ENCODE data around the gene TMTC1.

Gene TMTC1

DNA sequence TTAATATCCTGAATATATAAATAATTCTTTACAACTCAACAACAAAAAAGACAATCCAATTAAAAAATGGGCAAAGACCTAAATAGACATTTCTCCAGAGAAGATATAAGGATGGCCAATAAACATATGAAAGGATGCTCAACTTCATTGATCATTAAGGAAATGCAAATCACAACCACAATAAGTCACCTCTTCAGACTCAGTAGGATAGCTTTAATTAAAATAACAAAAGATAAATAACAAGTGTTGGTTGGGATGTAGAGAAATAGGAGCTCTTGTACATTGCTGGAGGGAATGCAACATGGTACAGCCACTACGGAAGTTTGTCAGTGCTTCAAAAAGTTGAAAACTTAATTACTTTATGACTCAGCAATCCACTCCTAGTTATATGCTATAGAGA is 156.5 kb downstream of the TMTC1 start:
- no peak for DNase-seq (ENCODE audit: low read depth, low spot score)
- WGBS (ENCODE audit: insufficient coverage, insufficient read length): no CpG with 5 or more reads among the region's 1 CpG
- Histone ChIP-seq H3K9me3 (ENCODE audit: control insufficient read depth, insufficient read depth, low read length) (no peaks in the 10 kb centered on the region), H3K4me3 (ENCODE audit: low read length) (no peak overlapping the region), H3K4me1 (ENCODE audit: control insufficient read depth, insufficient read depth, low read length) (no peaks in the 10 kb centered on the region), H3K27ac (ENCODE audit: low read length) (no peak overlapping the region), H3K27me3 (ENCODE audit: control insufficient read depth, insufficient read depth, low read length) (no peaks in the 10 kb centered on the region), H3K36me3 (ENCODE audit: control insufficient read depth, insufficient read depth, low read length) (no peaks in the 10 kb centered on the region)

DNA sequence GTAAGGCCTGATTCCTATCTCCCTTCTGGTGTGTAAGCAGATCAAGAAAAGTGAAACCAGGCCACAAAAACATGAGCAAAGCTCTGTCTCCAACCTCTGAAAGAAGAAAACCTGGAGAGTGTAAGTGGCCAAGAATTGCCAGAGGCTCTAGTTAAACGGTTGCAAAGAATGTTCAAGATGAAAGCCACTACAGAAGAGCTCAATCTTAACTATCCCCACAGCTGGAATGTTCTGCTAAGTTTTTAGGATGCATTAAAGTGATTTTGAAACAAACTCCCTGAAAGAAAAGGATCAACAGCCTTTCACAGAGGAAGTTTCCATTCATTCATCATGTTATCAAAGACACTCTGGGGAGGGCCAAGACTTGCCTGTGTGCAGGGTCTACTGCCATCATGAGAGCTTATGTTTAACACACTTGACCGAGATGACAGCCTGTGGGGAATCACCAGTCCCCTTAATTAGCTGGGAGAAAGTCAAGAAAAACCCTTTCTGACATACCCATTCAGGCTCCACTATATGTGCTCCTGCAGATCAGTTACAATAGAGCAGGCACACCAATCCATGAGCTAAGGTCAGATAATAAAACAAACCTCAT is 158.3 kb downstream of the TMTC1 start:
- WGBS (ENCODE audit: insufficient coverage, insufficient read length): no CpG with 5 or more reads among the region's 2 CpGs

DNA sequence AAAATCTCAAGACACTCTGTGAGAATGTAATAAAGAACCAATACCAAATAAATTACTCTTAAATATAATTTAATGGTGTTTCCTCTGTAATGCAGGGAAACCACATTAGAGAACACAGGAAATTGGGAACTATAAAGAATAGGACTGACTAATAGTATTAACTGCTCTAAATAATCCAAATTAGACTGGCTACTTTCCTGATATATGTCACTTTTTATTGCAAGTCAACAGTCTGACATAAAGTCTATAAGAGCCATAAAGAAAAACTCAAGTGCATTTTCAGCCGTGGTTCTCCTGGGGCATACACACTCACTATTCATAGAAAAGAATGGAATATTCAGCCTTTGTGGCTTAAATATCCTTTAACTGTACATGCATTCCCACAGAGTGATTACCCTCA is 161.5 kb downstream of the TMTC1 start:
- H3K4me1 ChIP-seq (ENCODE audit: control insufficient read depth, insufficient read depth, low read length): no peaks in the 10 kb centered on the region
- no peaks in the 10 kb centered on the region for H3K9me3 ChIP-seq (ENCODE audit: control insufficient read depth, insufficient read depth, low read length)
- no peaks in the 10 kb centered on the region for H3K27me3 ChIP-seq (ENCODE audit: control insufficient read depth, insufficient read depth, low read length)
- H3K4me3 ChIP-seq (ENCODE audit: low read length): no peak overlapping the region
- no peaks in the 10 kb centered on the region for H3K36me3 ChIP-seq (ENCODE audit: control insufficient read depth, insufficient read depth, low read length)
- DNase-seq (ENCODE audit: low read depth, low spot score): no peak
- H3K27ac ChIP-seq (ENCODE audit: low read length): no peak overlapping the region
- no CpG with 5 or more reads among the region's 1 CpG for WGBS (ENCODE audit: insufficient coverage, insufficient read length)

More for the DNA sequence above, 158.3 kb downstream of the TMTC1 start:
- H3K9me3 ChIP-seq (ENCODE audit: control insufficient read depth, insufficient read depth, low read length): no peaks in the 10 kb centered on the region
- DNase-seq (ENCODE audit: low read depth, low spot score): no peak
- no peaks in the 10 kb centered on the region for H3K27me3 ChIP-seq (ENCODE audit: control insufficient read depth, insufficient read depth, low read length)
- no peak overlapping the region for H3K4me3 ChIP-seq (ENCODE audit: low read length)
- H3K4me1 ChIP-seq (ENCODE audit: control insufficient read depth, insufficient read depth, low read length): no peaks in the 10 kb centered on the region
- no peaks in the 10 kb centered on the region for H3K36me3 ChIP-seq (ENCODE audit: control insufficient read depth, insufficient read depth, low read length)
- no peak overlapping the region for H3K27ac ChIP-seq (ENCODE audit: low read length)

DNA sequence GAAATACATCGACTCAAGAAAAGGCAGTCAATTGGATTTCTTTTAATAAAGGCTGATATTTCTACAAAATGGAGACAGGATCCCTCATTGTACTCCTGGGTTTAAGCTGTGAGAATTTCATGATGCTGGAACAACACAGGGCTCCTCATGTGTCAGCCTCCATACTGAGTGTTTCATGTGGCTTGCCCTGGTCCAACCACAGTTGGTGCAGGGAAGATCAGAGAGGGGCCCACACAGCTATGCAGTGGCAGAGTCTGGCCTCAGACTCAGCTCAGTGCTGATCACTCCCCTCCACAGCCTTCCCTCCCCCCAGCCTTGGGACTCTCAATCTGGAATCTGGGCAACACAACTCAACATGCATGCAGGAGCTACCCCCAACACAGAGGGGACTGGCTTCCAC is 163.7 kb downstream of the TMTC1 start:
- no peaks in the 10 kb centered on the region for H3K9me3 ChIP-seq (ENCODE audit: control insufficient read depth, insufficient read depth, low read length)
- DNase-seq (ENCODE audit: low read depth, low spot score): no peak
- WGBS (ENCODE audit: insufficient coverage, insufficient read length): no CpG with 5 or more reads among the region's 1 CpG

DNA sequence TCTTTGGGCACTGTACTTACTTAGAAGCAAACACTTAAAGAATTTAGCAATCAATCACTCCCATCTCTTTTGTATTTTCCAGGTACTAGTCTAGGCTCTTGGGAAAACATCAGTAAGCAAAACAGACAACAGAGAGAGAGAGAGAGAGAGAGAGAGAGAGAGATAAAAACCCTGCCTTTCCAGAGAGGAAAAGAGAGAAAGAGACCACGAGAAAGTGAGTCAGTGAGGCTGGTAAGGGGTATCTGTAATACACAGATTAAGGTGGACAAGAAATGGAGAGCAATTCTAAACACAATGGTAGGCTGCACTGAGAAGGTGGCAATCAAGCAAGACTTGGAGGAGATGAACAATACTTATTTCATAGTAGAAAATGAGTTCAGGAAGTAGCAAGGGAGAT is 166.3 kb downstream of the TMTC1 start:
- DNase-seq (ENCODE audit: low read depth, low spot score): no peak
- no peaks in the 10 kb centered on the region for H3K9me3 ChIP-seq (ENCODE audit: control insufficient read depth, insufficient read depth, low read length)
- H3K4me3 ChIP-seq (ENCODE audit: low read length): no peak overlapping the region
- no peak overlapping the region for H3K27ac ChIP-seq (ENCODE audit: low read length)
- no CpG with 5 or more reads among the region's 1 CpG for WGBS (ENCODE audit: insufficient coverage, insufficient read length)
- H3K4me1 ChIP-seq (ENCODE audit: control insufficient read depth, insufficient read depth, low read length): no peaks in the 10 kb centered on the region
- H3K27me3 ChIP-seq (ENCODE audit: control insufficient read depth, insufficient read depth, low read length): no peaks in the 10 kb centered on the region
- no peaks in the 10 kb centered on the region for H3K36me3 ChIP-seq (ENCODE audit: control insufficient read depth, insufficient read depth, low read length)

More for the DNA sequence above, 163.7 kb downstream of the TMTC1 start:
- no peak overlapping the region for H3K4me3 ChIP-seq (ENCODE audit: low read length)
- no peaks in the 10 kb centered on the region for H3K27me3 ChIP-seq (ENCODE audit: control insufficient read depth, insufficient read depth, low read length)
- H3K4me1 ChIP-seq (ENCODE audit: control insufficient read depth, insufficient read depth, low read length): no peaks in the 10 kb centered on the region
- no peak overlapping the region for H3K27ac ChIP-seq (ENCODE audit: low read length)
- H3K36me3 ChIP-seq (ENCODE audit: control insufficient read depth, insufficient read depth, low read length): no peaks in the 10 kb centered on the region

DNA sequence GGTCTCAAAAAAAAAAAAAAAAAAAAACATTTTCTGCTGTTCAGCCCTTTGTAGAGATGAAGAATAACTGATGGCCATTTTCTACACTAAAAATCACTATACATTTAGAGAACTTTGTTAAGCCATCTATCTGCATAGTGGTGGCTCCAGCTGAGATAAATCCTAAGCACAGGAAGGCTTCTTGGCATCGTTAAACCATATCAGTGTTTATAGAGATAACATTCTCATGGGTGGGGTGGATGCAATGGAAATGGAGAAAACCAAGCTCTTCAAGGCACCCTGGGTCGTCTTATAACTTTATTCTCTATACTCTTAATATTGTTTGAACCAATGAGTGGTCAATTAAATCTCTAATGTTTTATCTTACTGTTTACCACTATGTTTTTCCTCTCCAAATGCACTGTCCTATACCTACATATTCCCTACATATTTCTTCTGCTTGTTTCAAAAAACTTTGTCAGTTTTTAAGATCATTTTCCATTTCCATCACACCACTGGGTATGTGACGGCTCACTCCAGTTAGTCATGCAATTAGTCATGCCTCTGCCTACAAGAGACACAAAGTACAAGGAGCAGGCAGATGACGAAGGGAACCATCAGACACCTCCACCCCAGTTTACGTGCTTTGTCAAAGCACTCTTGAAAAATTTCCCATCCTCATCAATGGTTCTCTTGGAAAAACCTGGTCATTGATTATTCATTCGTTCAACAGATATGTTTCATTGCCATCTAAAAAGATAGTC is 166.9 kb downstream of the TMTC1 start:
- Histone ChIP-seq H3K27me3 (ENCODE audit: control insufficient read depth, insufficient read depth, low read length) (no peaks in the 10 kb centered on the region), H3K36me3 (ENCODE audit: control insufficient read depth, insufficient read depth, low read length) (no peaks in the 10 kb centered on the region), H3K9me3 (ENCODE audit: control insufficient read depth, insufficient read depth, low read length) (no peaks in the 10 kb centered on the region), H3K4me1 (ENCODE audit: control insufficient read depth, insufficient read depth, low read length) (no peaks in the 10 kb centered on the region), H3K4me3 (ENCODE audit: low read length) (no peak overlapping the region), H3K27ac (ENCODE audit: low read length) (no peak overlapping the region)
- no CpG with 5 or more reads among the region's 6 CpGs for WGBS (ENCODE audit: insufficient coverage, insufficient read length)
- no peak for DNase-seq (ENCODE audit: low read depth, low spot score)

DNA sequence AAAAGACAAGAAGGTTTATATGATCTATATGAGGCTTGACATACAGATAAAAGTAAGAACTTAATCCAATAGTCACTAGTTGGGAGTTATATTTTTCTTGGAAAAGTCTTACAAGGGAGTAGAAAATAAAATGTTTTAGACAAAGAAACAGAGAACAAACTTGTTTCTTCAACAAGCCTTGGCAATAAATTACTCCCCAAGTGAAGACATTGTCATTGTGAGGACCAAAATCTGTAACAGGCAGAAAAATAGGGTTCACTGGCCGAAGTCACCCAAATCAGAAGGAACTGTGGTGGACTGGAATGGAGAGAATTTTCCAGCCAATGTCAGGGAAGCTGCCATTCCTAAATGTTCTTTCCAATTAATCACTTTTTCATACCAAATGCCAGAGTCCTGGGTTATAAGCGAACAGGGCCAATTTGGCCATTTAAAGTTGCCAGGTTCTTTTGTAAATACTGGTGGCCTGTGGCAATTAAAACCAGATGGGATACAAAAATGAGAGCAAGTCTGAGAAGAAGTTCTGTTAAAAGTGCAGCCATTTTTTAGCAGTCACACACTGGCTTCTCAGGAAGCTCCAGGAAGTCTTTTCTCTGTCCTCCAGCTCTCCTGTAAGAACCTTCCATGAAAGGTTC is 168.9 kb downstream of the TMTC1 start:
- WGBS (ENCODE audit: insufficient coverage, insufficient read length): no CpG with 5 or more reads among the region's 2 CpGs
- Histone ChIP-seq H3K27ac (ENCODE audit: low read length) (no peak overlapping the region), H3K4me1 (ENCODE audit: control insufficient read depth, insufficient read depth, low read length) (no peaks in the 10 kb centered on the region), H3K4me3 (ENCODE audit: low read length) (no peak overlapping the region), H3K9me3 (ENCODE audit: control insufficient read depth, insufficient read depth, low read length) (no peaks in the 10 kb centered on the region), H3K27me3 (ENCODE audit: control insufficient read depth, insufficient read depth, low read length) (no peaks in the 10 kb centered on the region), H3K36me3 (ENCODE audit: control insufficient read depth, insufficient read depth, low read length) (no peaks in the 10 kb centered on the region)
- DNase-seq (ENCODE audit: low read depth, low spot score): no peak

DNA sequence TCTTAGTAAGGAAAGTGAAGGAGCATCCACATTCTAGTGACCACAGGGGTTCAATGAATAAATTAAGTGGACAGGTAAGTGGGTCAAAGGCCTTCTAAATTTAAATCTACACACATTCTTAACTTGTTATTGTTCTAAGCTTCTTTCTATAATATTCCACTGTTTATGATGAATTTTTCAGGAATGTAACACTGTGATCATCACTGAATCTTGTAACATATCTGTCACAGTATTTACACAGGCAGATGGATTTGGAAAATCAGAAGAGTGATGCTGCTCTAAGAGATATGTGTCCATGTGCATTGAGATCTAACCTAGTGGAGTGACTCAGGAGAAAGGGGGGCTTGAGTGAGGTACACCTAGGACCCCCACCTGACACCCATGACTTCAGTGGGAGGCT is 170.8 kb downstream of the TMTC1 start:
- H3K4me3 ChIP-seq (ENCODE audit: low read length): no peak overlapping the region
- no peaks in the 10 kb centered on the region for H3K9me3 ChIP-seq (ENCODE audit: control insufficient read depth, insufficient read depth, low read length)
- no peaks in the 10 kb centered on the region for H3K4me1 ChIP-seq (ENCODE audit: control insufficient read depth, insufficient read depth, low read length)
- no peaks in the 10 kb centered on the region for H3K27me3 ChIP-seq (ENCODE audit: control insufficient read depth, insufficient read depth, low read length)
- DNase-seq (ENCODE audit: low read depth, low spot score): no peak
- H3K27ac ChIP-seq (ENCODE audit: low read length): no peak overlapping the region
- no peaks in the 10 kb centered on the region for H3K36me3 ChIP-seq (ENCODE audit: control insufficient read depth, insufficient read depth, low read length)

DNA sequence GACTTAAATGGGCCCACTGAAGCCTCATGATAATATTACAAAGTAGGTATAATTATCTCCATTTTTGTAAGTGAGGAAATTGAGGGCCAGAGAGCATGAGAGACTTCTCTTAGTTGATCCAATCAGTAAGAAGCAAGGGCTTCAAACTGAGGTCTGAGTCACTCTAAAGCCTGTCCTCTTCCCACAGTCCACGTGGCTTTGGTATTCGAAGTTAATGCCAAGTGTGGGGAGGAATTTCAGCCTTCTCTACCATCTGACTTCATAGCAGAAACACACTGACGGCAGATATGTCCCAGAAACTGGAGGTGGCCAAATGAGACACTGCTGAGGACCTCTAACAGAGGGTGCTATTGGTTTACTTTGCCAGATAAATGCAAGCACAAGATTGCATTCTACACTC is 171.8 kb downstream of the TMTC1 start:
- Histone ChIP-seq H3K27ac (ENCODE audit: low read length) (no peak overlapping the region), H3K4me1 (ENCODE audit: control insufficient read depth, insufficient read depth, low read length) (no peaks in the 10 kb centered on the region), H3K27me3 (ENCODE audit: control insufficient read depth, insufficient read depth, low read length) (no peaks in the 10 kb centered on the region), H3K9me3 (ENCODE audit: control insufficient read depth, insufficient read depth, low read length) (no peaks in the 10 kb centered on the region), H3K4me3 (ENCODE audit: low read length) (no peak overlapping the region), H3K36me3 (ENCODE audit: control insufficient read depth, insufficient read depth, low read length) (no peaks in the 10 kb centered on the region)
- DNase-seq (ENCODE audit: low read depth, low spot score): no peak
- no CpG with 5 or more reads among the region's 3 CpGs for WGBS (ENCODE audit: insufficient coverage, insufficient read length)

DNA sequence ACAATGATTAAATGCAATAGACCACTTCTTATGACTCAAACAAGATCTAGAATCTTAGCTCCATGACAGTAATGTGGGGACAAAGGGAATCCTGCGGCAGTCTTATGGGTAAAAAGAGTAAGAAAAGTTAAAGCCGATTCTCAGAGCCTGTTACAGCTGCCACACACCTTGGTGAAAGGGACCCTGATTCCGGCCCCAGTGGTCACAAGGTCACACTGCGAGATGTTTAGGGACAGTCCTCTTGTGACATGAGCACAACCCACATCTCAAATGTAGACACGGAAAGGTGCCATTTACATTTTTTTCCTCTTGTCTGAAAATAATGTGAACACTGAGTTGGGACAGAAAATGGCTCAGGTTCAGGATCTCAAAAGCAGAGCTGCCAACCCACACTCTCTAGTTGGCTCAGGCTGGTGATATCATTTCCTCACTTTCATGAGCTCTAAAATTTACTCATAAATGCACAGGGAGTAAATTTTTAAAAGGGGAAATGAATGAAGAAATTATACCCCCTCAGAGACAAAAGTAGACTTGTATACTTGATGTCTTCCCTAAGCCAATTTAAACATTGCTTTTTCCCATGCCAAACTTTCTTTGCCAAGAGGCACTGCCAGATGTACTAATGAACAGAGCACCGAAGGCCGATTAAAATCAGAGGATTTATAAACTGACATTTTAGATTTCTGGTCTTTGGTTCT is 173.1 kb downstream of the TMTC1 start:
- WGBS (ENCODE audit: insufficient coverage, insufficient read length): no CpG with 5 or more reads among the region's 7 CpGs
- Histone ChIP-seq H3K36me3 (ENCODE audit: control insufficient read depth, insufficient read depth, low read length) (no peaks in the 10 kb centered on the region), H3K4me1 (ENCODE audit: control insufficient read depth, insufficient read depth, low read length) (no peaks in the 10 kb centered on the region), H3K27ac (ENCODE audit: low read length) (no peak overlapping the region), H3K27me3 (ENCODE audit: control insufficient read depth, insufficient read depth, low read length) (no peaks in the 10 kb centered on the region), H3K4me3 (ENCODE audit: low read length) (no peak overlapping the region), H3K9me3 (ENCODE audit: control insufficient read depth, insufficient read depth, low read length) (no peaks in the 10 kb centered on the region)
- no peak for DNase-seq (ENCODE audit: low read depth, low spot score)
